HG03469 (cell line): ENCODE data around the gene ADAMTSL5.

Source experiments
- ATAC-seq: cut with Tn5 transposase; IDR thresholded peaks from one replicate; pipeline ENCODE4 v1.9.1; 2021; ENCODE audit warnings: mild to moderate bottlenecking, moderate library complexity, moderate number of reproducible peaks; ENCODE audit not compliant: unreplicated experiment

The ADAMTSL5 gene

GRCh38 chr19:1468274-1468820 lies 44.5 kb downstream of the ADAMTSL5 start:
- no peak for ATAC-seq

GRCh38 chr19:1467490-1468273 lies 45.1 kb downstream of the ADAMTSL5 start:
- ATAC-seq: no peak

- no peak for ATAC-seq
Observed at GRCh38 chr19:1467215-1467489, 45.7 kb downstream of the ADAMTSL5 start.

- ATAC-seq: no peak
Observed at GRCh38 chr19:1466461-1467214, 46.2 kb downstream of the ADAMTSL5 start.

- no peak for ATAC-seq
Observed at GRCh38 chr19:1466018-1466460, 46.8 kb downstream of the ADAMTSL5 start.

- no peak for ATAC-seq
Observed at GRCh38 chr19:1465191-1466016, 47.4 kb downstream of the ADAMTSL5 start.

- ATAC-seq: no peak
Observed at GRCh38 chr19:1461862-1462261, 51.0 kb downstream of the ADAMTSL5 start.

GRCh38 chr19:1460033-1460995 lies 52.5 kb downstream of the ADAMTSL5 start:
- ATAC-seq: no peak

- ATAC-seq: no peak
Observed at GRCh38 chr19:1459479-1459878, 53.3 kb downstream of the ADAMTSL5 start.

GRCh38 chr19:1457892-1458291 lies 54.9 kb downstream of the ADAMTSL5 start:
- no peak for ATAC-seq

- ATAC-seq: no peak
Observed at GRCh38 chr19:1457031-1457739, 55.6 kb downstream of the ADAMTSL5 start.

GRCh38 chr19:1456121-1456900 lies 56.5 kb downstream of the ADAMTSL5 start:
- ATAC-seq: no peak

GRCh38 chr19:1455336-1456120 lies 57.3 kb downstream of the ADAMTSL5 start:
- ATAC-seq: no peak
